OCI-LY3 (cell line): ENCODE data around the gene NXNL1.

Experiments used
- EZH2phosphoT487 ChIP-seq: fragments of 200-600 bp; shearing (Covaris generic); IDR thresholded peaks from 2 replicates; pipeline ENCODE4 v1.6.1; 2018; ENCODE audit warnings: antibody characterized with exemption, mixed run types, low read depth
- TF ChIP-seq, protein P1 (sequence below): fragments of 200-600, 300-600 bp; sonication (generic); IDR thresholded peaks from 2 replicates; pipeline ENCODE4 v1.5.1; 2014; ENCODE audit warnings: antibody characterized with exemption, low read length, low read depth

DNA sequence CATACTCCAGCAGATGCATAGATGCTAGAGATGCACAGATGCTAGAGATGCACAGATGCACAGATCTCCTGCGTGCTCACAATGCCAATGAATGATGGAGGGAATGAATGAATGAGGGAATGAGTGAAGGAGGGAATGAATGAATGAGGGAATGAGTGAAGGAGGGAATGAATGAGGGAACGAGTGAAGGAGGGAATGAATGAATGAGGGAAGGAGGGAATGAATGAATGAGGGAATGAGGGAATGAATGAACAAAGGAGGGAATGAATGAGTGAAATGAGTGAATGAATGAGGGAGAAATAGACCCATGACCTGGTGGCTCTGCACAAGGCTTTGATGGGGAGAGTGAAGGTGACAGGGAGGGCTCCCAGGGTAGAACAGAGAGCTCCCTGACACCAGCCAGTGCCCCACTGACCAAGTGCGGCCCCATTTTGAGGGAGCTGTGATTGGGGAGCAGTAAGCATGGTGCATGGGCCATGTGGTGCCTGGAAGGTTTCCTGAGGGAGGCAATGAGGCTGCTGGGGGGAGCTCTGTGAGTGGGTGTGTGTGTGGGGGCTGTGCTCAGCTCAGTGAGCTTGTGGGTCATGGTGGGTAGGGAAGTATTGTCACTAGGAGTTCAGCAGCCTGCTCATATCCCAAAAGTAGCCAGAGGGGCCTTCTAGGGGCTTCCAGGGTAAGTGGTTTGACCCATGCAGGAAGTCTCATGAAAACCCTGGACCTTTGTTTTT, 22.3 kb upstream of the NXNL1 start:
- TF ChIP-seq, protein P1, sequence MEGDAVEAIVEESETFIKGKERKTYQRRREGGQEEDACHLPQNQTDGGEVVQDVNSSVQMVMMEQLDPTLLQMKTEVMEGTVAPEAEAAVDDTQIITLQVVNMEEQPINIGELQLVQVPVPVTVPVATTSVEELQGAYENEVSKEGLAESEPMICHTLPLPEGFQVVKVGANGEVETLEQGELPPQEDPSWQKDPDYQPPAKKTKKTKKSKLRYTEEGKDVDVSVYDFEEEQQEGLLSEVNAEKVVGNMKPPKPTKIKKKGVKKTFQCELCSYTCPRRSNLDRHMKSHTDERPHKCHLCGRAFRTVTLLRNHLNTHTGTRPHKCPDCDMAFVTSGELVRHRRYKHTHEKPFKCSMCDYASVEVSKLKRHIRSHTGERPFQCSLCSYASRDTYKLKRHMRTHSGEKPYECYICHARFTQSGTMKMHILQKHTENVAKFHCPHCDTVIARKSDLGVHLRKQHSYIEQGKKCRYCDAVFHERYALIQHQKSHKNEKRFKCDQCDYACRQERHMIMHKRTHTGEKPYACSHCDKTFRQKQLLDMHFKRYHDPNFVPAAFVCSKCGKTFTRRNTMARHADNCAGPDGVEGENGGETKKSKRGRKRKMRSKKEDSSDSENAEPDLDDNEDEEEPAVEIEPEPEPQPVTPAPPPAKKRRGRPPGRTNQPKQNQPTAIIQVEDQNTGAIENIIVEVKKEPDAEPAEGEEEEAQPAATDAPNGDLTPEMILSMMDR, result no peak
- no peak for TF ChIP-seq EZH2phosphoT487
